Suprapubic skin (tissue), 4 donors: ENCODE data around the gene LARGE1.

ENCODE experiments used
- CTCF ChIP-seq, 2 donors: fragments of 200-600 bp in 1 of 2; fragments of 450-650 bp in 1 of 2; sonication (generic) in 1 of 2; IDR thresholded peaks; one replicate each; pipeline ENCODE4 v1.5.1; 2016 to 2019; ENCODE audit warnings: antibody characterized with exemption in 2 of 2, mild to moderate bottlenecking in 1 of 2, moderate library complexity in 1 of 2
- POLR2A ChIP-seq, 2 donors: fragments of 450-650 bp; IDR thresholded peaks; one replicate each; pipeline ENCODE4 v1.6.1; 2017; ENCODE audit warnings: antibody characterized with exemption in 2 of 2, mild to moderate bottlenecking in 2 of 2, moderate library complexity in 2 of 2
- POLR2AphosphoS5 ChIP-seq, 3 donors: sonication (generic); formaldehyde crosslinking; IDR thresholded peaks; one replicate each; pipeline ENCODE4 v1.6.1; 2017; ENCODE audit warnings: antibody characterized with exemption in 3 of 3

GRCh38 chr22:33464698-33465097 lies 455.6 kb downstream of the LARGE1 start:
- no peak for TF ChIP-seq CTCF (IDR thresholded peaks at IDR 0.05)
- no peak for TF ChIP-seq POLR2A (IDR thresholded peaks at IDR 0.05)
- no peak for TF ChIP-seq POLR2AphosphoS5 (IDR thresholded peaks at IDR 0.05)
